ENCODE results near the gene RFTN1. TPM values are rescaled to one million over a fixed set of nuclear protein-coding genes. Genes with fewer than 3 reads are reported as not detected.

The RFTN1 gene
- total and polyA plus RNA-seq, 2 donors (not counting 1 experiment from before 2014, with no cell fraction given), result 32.4 to 156 TPM

DNA sequence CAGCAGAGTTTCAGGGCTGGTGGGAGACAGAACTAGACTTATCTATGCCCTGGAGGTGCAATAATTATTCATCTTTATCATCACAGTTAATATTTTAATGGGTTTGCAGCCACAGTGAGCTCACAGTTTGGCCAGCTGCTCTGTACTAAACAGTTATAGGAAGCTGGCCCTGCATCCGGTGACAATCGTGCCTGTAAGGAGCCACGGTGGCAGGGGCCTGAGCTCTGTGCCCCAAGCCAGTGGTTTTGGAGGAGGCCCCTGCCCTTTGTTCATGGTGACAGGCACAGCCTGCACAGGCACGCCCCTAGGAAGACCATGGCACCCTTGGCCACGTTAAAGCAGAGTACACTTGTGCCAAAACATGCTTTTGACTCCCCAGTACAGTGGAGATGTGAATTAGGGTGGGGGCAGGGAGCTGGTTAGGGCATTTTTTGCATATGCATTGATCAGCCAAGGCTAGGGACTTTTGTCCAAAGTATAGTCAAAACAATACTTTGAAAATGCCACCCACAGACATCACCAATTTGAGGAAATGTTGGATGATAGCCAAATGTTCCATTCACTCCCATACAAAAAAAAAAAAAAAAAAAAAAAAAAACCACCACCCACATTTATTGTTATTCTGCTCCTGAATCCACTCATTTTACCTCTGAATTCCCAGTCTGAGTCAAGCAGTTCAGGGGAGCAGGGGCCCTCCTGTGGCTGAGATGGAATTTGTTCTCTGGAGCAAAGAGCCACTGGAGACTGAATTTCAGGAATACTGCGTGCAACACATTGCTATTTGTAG is 3.4 kb upstream of the RFTN1 start:
- CTCF ChIA-PET, result interaction anchor here (0.7 to 2.0 kb wide), 11 partner anchors 8 to 227 kb away, joined by 3 to 21 read pairs (median 5); no protein-coding TSS in a partner anchor
- no peak for ATAC-seq (ENCODE audit: low read depth)
- no peaks in the 10 kb centered on the region for H3K36me3 ChIP-seq (replicated peaks in 1 of 2; ENCODE audit: control extremely low read depth in 1 of 2, control insufficient read depth in 1 of 2, extremely low read depth in 1 of 2, insufficient read depth in 2 of 2, low read length in 1 of 2)

More for the DNA sequence above, 3.4 kb upstream of the RFTN1 start:
- H3K4me1 ChIP-seq (ENCODE audit: control insufficient read depth in 2 of 2, insufficient read depth in 2 of 2, low read length in 2 of 2), result peaks cover 79 to 92% of the 10 kb centered on the region in 2 donors
- intact Hi-C loops (cut with micrococcal nuclease), result no loop called here
- no peaks in the 10 kb centered on the region for H3K9me3 ChIP-seq (ENCODE audit: control extremely low read depth in 1 of 3, control insufficient read depth in 2 of 3, insufficient read depth in 1 of 3, low read length in 2 of 3)
- peak overlapping the region; percentile 96 for H3K9ac ChIP-seq (ENCODE audit: low read length)
- TF ChIP-seq EZH2 (IDR thresholded peaks at IDR 0.05; ENCODE audit: borderline replicate concordance, insufficient read depth, low read depth, low read length, poor library complexity, severe bottlenecking), result no peak
- TF ChIP-seq, protein P1, sequence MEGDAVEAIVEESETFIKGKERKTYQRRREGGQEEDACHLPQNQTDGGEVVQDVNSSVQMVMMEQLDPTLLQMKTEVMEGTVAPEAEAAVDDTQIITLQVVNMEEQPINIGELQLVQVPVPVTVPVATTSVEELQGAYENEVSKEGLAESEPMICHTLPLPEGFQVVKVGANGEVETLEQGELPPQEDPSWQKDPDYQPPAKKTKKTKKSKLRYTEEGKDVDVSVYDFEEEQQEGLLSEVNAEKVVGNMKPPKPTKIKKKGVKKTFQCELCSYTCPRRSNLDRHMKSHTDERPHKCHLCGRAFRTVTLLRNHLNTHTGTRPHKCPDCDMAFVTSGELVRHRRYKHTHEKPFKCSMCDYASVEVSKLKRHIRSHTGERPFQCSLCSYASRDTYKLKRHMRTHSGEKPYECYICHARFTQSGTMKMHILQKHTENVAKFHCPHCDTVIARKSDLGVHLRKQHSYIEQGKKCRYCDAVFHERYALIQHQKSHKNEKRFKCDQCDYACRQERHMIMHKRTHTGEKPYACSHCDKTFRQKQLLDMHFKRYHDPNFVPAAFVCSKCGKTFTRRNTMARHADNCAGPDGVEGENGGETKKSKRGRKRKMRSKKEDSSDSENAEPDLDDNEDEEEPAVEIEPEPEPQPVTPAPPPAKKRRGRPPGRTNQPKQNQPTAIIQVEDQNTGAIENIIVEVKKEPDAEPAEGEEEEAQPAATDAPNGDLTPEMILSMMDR (IDR thresholded peaks at IDR 0.05), result no peak
- DNase-seq, result peak; percentile 43
- peak overlapping the region; percentile 93 for H3K4me2 ChIP-seq (replicated peaks; ENCODE audit: low read depth, low read length, poor library complexity, severe bottlenecking)
- Mint-ChIP-seq H3K4me3 (peak overlapping the region; percentile 51), H3K27me3 (no peaks in the 10 kb centered on the region), H3K4me1 (peaks cover 82% of the 10 kb centered on the region), H3K9me3 (ENCODE audit: insufficient read depth) (no peaks in the 10 kb centered on the region), H3K27ac (peak overlapping the region; percentile 80)
- no peaks in the 10 kb centered on the region for H3K27me3 ChIP-seq (replicated peaks in 1 of 4; ENCODE audit: control extremely low read depth in 1 of 4, control insufficient read depth in 3 of 4, insufficient read depth in 4 of 4, low read length in 3 of 4)
- WGBS (ENCODE audit: insufficient coverage), result 26% methylated on average over 6 of the region's 6 CpGs
- POLR2A ChIA-PET, result interaction anchor here (1.3 to 1.7 kb wide), 3 partner anchors 36 to 252 kb away, joined by 3 to 5 read pairs (median 3); partner anchors contain the start of gene OXNAD1
- H4K20me1 ChIP-seq (ENCODE audit: control insufficient read depth, insufficient read depth, low read length, poor library complexity, severe bottlenecking), result no peaks in the 10 kb centered on the region
- H3K4me3 ChIP-seq (ENCODE audit: control extremely low read depth in 1 of 5, extremely low read depth in 1 of 5, insufficient read depth in 1 of 5, low read depth in 2 of 5, low read length in 4 of 5), result peak overlapping the region in 1 of 5 experiments; percentile 32
- H3K27ac ChIP-seq (ENCODE audit: low read length in 2 of 2), result peak overlapping the region; percentile 53 to 97
- H3K79me2 ChIP-seq (ENCODE audit: control insufficient read depth, insufficient read depth, low read length), result peaks cover 65% of the 10 kb centered on the region
- H2AFZ ChIP-seq (ENCODE audit: insufficient read depth, low read depth, low read length, poor library complexity, severe bottlenecking), result peak overlapping the region; percentile 3
